Activated T-helper 9 cell treated with anti-CD3 and anti-CD28 coated beads, Interleukin-2, amount 50 U/mL, for 16 hours (primary cell): Measurements from ENCODE around the gene NEO1.

Source experiments
- DNase-seq: peaks from one replicate; pipeline ENCODE4 v3.0.0-alpha.2; 2020; ENCODE audit warnings: low read depth

Gene NEO1, protein sequence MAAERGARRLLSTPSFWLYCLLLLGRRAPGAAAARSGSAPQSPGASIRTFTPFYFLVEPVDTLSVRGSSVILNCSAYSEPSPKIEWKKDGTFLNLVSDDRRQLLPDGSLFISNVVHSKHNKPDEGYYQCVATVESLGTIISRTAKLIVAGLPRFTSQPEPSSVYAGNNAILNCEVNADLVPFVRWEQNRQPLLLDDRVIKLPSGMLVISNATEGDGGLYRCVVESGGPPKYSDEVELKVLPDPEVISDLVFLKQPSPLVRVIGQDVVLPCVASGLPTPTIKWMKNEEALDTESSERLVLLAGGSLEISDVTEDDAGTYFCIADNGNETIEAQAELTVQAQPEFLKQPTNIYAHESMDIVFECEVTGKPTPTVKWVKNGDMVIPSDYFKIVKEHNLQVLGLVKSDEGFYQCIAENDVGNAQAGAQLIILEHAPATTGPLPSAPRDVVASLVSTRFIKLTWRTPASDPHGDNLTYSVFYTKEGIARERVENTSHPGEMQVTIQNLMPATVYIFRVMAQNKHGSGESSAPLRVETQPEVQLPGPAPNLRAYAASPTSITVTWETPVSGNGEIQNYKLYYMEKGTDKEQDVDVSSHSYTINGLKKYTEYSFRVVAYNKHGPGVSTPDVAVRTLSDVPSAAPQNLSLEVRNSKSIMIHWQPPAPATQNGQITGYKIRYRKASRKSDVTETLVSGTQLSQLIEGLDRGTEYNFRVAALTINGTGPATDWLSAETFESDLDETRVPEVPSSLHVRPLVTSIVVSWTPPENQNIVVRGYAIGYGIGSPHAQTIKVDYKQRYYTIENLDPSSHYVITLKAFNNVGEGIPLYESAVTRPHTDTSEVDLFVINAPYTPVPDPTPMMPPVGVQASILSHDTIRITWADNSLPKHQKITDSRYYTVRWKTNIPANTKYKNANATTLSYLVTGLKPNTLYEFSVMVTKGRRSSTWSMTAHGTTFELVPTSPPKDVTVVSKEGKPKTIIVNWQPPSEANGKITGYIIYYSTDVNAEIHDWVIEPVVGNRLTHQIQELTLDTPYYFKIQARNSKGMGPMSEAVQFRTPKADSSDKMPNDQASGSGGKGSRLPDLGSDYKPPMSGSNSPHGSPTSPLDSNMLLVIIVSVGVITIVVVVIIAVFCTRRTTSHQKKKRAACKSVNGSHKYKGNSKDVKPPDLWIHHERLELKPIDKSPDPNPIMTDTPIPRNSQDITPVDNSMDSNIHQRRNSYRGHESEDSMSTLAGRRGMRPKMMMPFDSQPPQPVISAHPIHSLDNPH (N-terminal part only)

DNA sequence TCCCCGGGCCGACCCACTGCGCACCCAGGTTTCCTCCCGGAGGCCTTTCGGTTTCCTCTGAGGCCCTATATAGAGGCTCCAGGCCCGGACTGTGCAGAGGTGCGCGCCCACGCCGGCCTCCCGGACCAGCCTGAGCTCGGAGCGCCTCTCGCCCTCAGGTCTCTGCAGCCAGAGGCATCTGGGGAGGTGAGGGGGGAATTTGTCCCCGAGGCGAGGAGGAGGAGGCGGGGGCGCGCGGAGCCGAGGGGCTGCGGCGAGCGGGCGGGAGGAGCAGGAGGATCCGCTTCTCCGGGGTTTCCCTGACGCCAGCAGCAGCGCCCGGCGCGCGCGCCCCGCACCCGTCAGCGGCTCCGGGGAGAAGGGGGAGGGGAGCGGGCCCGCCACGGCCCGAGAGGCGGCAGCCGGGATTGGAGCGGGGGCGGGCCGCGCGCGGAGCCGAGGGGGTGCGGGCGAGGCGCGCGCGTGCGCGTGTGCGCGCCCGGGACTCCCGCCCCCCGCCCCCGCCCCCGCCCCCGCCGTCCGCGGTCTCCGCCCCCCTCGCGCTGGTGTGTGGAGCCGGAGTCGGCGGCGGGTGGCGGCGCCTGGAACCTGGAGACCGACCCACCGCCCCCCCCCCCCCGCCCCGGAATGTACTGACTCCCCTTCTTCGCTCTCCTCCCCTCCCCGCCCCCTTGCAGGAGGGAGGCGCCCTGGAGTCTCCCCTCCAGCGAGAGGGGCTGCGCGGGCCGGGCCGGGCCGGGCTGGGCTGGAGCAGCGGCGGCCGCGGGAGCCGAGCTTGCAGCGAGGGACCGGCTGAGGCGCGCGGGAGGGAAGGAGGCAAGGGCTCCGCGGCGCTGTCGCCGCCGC lies at the start of gene NEO1:
TSS of gene NEO1 (plus strand) at position 657 of the 846 bp plus-strand sequence. CDS start 213 bp downstream, outside the sequence.
- peak; percentile 79 for DNase-seq

DNA sequence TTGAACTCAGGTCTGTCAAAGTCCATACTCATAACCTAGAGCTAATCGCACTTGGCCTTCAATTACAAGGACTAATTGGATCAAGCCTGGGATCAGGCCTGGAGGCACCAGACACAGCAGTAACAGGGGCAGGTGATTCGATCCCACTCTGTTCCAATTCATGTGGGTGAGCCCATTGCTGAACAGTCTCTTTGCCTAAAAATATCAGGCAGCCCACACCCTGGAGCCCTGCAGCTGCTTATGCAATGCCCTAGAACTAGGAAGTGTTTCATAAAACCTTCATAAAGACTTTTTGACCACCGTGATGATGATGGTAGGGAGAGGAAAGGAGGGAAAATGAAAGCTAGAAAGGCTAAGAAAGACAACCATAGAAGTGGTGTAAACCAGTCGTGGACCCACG lies 47.8 kb upstream of the NEO1 start:
- no peak for DNase-seq

DNA sequence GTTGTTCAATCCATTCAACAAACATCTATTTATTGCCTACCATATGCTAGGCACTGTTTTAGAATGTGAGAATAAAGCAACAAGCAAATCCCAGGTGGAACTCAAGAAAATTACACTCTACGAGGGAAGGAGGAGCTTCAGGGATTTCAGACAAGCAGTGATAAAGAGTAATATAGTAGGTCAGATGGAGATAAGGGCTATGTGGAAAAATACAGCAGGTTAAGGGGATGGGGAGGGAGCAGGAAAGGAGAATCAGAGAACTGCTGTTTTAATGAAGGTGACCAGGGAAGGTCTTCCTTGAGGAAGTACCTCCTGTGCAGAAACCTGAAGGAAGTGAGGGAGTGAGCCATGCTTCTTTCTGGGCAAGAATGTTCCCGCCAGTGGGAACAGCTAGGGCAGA lies 47.2 kb upstream of the NEO1 start:
- DNase-seq = no peak

DNA sequence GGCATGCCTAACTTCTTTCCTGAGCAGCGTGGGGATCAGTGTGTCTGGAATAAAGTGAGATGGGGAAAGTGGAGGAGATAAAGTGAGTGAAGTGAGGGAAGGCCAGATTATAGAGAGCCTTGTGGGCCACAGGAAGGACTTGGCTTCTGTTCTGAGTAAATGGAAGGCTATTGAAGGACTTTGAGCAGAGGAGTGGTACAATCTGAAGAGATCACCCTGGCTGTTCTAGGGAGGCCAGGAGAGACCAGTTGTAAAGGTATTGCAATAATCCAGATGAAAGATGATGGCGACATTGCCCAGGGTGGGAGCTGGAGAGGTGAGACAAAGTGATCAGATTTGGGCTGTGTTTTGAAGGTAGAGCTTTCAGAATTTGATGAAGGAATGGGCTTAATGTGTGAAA lies 46.8 kb upstream of the NEO1 start:
- DNase-seq = no peak

DNA sequence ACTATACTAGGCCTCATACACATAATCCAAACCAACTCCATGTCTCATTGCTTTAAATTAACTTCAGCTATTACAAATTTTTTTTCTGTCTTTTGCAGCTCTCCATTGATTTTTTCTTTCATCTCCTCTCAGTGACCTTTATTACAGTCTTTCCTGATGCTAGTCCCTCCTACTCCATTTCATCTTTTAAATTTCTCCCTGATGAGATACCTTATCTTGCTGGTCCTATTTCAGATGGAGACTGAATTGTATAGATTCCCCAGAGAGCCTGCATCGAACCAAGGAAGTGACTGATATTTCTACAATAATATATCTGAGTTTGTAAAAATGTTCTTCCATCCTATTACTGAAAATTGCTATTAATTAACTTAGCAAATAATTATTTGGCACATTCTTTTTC lies 45.7 kb upstream of the NEO1 start:
- DNase-seq = no peak

DNA sequence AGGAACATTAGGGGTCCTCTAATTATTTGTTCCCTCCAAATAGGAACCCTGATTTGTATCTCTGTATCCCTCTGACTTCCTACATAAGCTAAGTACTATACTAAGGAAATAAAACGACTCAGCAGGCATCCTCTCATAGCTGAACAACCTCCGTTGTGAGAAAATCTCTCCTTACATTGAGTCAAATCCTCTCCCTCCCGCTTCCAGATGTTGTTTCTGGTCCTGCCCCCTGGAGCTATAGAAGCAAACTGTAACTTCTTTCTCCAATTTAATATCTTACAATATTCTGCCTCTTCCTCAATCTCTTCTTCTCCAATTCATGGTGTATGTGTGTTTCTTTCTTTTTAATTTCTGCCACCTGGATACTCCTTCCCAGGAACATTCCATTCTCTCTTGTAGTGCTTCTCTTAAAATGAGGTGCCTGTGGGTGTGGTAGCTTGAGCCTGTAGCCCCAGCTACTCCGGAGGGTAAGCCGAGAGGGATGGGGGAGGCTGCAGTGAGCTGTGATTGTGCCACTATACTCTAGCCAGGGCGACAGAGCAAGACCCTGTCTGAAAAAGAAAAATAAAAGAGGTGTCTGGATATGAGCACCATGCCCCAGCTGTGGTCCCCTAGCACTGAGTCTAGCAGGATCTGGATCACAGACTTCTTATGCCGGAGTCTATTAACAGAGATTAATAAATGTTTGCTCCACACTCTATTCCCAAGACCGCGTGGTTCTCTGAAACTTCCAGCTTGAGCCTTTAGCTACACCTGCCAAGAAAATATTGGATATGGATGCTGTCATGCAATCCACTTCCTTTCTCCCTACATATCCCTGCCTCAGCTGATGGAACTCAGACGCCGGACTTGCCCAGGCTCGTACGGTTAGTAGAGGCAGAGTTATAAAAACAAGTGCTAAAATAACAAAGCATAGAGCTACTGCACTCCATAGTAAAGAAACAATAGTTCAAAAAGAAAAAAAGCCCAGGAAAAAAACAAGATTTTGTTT lies 42.9 kb upstream of the NEO1 start:
- DNase-seq = no peak

DNA sequence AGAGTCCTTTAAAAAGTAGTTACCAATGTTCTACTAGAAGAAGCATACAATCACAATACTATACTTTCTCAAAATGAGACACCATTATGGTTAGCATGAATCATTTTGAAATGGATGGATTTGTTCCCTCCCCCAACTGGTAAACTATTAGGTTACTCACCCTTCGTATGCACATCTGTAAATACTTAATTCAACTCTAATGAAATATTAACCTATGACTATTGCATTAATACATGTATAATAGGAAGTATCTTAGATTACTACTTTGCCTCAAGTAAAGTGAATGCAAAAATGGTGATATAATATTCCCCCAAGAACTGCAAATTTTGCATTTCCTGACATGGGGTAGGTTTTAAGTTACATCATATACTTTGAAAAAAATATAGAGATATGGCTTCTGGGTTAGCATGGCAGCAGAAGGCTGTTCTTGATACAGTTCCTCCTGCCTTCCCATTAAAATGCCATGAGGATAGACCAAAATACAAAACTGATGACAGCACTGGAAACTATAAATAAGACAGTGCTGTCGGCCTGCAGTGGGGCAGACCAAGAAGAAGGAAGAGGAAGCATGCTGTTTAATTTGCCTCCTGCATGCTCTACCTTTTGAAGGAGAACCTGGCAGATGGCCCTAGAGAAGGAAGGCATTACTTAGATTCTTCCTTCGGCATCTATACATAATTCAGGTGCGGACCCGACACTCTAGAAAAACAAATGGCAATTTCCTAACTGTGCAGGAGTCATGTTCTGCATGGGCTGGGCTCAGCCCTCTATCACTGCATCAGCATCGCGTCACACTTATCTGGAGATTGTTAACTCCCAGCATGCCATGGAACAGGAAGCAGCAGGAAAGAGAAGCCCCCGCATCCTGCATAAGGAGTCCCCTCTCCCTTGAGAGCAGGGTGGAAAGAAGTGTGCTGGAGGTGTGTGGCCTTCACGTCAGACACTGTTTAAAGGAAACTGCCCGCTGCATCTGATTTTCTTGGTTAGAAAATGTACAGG lies 41.8 kb upstream of the NEO1 start:
- no peak for DNase-seq

DNA sequence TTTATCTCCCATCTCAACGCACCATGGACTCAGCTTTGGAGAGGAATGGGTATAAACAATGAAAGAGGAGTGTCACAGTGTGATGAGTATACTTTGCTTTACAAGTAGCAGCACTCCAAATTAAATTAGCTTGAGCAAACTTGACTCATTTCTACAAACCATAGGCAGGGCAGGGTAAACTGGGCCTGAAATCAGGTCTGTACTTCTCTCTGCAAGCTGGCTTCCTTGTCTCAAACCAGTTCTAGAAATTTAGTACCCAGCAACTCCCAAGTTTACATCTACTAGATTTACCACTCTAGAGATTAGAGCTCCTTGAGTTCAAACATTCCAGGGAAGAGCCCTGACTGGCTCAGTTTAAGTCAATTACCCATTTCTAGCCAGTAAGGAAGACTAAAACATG lies 37.4 kb upstream of the NEO1 start:
- DNase-seq = no peak

DNA sequence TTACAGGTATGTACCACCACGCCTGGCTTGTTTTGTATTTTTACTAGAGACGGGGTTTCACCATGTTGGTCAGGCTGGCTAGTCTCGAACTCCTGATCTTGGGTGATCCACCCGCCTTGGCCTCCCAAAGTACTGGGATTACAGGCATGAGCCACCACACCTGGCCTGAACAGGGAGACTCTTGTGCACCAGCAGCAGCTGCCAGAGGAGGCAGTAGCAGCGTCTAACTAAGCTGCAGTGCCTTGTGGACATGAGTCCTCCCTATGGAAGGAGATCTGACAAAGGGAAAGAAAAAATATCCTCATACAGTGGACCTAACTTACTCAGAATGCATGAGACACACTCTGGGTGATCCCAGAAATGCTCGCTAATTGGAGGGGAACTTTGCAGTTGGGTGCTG lies 36.8 kb upstream of the NEO1 start:
- DNase-seq = no peak

DNA sequence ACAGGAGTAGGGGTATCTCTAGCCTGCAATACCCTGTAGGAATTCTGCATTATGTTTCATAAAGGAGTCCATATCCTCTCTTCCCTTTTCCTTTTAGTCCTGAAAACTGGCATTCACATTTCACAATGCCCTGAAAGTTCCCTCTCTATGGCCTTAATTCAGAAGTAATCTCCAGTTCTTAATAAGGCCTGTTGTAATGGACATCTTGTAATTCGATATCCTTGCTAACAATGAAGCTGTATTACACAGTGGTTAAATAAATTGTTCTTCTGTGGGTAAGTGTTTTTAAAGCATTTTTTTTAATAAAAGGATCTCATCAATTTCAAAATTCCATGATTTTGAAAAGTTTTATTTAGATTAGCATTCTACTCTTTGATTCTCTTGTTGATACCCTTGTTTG lies 34.3 kb upstream of the NEO1 start:
- no peak for DNase-seq

DNA sequence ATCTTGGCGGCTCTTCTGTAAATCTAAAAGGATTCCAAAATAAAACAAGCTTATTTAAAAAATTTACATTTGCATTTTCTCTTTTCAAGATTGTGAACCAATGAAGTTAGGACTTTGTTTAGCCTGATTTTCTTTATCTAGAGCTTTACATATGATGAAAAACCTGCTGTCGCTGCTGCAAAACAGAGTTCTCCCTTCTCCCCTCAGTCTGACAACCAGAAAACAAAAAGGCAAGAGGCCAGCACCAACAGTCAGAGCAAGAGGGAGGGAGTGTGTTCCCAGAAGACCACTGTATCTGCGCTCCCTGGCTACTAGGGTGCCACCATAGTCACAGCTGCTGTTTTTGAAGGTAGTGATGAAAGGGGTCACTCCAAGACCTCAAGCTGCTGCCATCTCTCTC lies 33.1 kb upstream of the NEO1 start:
- no peak for DNase-seq

DNA sequence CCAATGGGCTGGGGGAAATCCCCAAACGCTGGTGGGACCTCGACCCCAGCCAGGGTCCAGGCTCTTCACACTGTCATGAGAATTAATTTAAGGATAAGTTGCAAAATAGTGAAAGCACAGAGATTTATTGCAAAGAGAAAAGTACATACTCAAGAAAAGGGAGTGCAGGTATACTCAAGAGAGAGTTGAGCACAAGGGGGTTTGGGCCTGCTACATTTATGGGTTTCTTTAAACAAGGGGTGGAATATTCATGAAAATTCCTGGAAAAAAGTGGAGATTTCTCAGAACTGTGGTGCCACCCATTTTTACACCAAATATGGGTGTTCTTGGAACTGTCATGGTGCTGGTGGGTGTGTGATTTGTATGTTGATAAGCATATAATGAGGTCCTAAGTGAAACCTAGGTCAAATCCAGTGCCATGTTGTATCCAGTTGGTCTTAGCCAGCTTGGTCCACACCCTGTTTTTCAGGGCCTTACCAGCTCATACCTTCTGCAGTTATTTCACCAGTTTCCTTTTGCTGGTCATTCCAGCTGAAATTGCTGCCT lies 32.6 kb upstream of the NEO1 start:
- DNase-seq = no peak

DNA sequence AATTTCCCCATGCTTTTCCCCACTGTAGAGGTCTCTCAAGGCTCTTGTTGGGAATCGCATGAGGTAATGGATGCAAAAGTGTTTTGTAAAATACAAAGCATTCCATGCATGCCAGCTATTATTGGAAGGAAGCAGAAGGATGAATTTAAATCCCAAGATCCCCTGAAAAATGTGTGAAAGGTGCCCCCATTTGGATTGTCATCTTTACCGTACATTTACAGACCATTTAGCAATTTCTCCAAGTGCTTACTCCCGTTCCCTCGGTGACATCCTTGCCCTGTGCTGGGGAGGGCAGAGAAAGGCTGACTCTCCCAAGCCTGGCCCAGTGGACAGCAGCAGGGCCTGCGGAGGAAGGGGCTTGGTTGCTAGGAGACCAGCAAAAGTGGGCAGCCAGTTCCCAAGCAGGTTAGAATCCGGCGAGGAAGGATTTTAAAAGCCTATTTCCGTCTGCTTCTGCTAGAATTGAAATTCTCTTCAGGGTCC lies 31.1 kb upstream of the NEO1 start:
- DNase-seq = no peak

DNA sequence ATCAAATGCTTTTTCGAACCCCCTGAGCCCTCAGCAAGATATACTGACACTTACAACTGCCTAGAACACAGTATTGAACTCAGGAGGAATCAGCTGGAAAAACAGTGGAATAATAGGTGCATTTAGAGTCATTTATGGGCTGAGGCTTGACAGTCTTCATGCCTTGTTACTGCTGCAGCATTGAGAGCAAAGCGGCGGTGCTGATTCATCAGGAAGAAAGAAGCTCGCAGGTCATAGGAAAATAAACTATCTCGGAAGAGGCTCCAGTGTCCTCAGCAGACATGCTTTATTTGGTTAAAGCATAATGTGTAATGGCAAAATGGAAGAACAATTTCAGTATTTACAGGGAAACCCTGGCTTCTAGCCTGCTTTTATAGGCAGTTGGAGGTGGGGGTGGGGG lies 30.1 kb upstream of the NEO1 start:
- no peak for DNase-seq

DNA sequence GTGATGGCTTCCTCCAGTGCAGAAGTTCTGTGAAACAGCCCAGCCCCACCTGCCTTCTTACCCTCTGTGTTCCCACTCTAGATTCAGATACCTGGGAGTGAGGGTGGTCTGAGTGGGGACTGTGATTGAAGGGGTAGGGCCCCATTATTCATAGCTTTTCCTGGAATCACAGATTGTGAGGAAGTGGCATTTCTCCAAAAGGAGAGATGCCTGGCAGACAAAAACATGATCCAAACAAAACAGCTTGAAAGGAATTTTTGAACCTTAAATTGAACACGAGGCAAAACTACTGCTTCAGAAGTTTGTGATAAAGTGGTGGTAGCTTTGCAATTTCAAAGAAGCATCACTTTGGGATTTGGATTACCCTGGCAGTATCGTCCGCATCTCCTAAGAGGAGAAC lies 29.2 kb upstream of the NEO1 start:
- DNase-seq = no peak

DNA sequence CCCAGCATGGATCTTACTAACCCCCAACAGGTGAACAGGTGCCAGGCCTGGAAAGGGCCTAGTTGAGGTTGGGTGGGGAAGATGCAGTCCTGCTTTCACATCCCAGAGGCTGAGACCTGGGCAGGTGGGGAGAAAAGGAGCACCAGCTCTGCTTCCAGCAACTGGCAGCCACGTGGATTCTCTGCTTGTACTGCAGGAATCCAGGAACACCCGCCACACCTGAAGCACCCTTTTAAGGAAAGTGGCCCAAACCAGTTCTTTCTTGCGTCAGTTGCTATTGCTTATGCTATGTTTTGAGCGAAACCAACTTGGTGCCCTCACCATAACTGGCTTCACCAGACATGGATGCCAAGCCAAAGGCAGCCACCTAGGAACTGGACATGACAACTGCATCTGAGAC lies 28.1 kb upstream of the NEO1 start:
- DNase-seq = no peak

DNA sequence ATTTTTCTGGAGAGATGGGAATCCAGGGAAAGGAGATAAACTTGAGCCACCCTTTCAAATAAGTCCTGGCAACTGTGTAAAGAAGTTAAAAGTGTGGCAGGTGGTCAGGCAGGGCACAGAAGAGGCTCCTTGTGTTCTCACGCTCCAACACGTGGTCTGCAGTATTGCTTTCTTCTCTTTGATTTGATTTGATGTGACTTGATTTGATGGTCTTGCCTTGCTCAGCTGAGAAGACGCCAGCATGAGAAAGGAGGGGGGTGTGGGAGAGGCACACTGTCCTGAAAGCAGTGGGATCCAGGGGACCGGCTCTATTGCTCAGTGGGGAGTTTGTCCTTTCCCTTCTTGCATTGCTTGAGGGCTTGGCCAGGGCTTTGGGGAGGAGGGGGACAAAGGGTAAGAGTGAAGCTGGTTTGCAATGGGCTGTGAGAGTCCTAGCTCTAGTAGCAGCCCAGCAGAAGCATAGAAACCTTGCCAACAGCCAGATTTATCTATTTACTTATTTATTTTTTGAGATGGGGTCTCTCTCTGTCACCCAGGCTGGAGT lies 25.7 kb upstream of the NEO1 start:
- no peak for DNase-seq

DNA sequence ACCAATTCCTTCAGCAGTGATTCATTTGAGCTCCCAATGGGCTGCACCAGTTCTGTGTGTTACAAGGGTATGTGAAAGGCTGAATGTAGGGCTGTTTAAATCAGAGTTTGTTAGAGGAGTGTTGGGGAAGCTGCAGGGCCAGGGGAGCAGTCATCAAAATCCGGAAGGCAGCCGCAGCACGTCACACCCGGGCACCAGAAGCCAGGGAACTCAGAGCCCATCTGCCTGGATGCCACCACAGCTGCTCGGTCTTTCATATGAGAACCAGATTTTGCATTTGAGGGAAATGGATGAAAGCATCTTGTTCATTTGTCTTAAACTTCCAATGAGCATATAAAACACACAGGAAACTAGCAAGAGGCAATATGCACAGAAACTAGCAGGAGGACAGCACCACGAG lies 24.2 kb upstream of the NEO1 start:
- no peak for DNase-seq
